GM18873 (cell line): Measurements from ENCODE around the gene MICAL3.

Experiments
- ATAC-seq: cut with Tn5 transposase; IDR thresholded peaks from one replicate; pipeline ENCODE4 v1.9.1; 2021; ENCODE audit warnings: mild to moderate bottlenecking, moderate library complexity, moderate number of reproducible peaks; ENCODE audit not compliant: unreplicated experiment, low FRiP score

MICAL3 gene

GRCh38 chr22:17974703-17975372, 49.5 kb downstream of the MICAL3 start:
- no peak for ATAC-seq

DNA sequence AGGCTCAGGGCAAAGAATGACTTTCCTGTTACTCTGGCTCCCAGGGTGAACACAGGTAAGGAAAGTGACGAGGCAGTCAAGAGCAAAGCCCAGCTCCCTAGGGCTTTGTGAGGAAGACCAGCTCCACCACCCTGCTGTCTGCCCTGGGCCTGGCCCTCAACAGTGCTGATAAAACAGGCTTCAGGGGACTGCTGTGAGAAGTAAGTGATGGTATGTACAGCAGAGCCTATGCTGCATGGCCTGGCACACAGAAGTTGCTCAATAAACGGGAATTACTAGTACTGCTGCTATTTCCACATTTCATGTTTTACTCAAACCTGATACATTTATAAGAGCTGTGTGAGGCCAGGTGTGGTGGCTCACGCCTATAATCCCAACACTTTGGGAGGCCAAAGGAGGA, 50.3 kb downstream of the MICAL3 start:
- ATAC-seq = no peak

DNA sequence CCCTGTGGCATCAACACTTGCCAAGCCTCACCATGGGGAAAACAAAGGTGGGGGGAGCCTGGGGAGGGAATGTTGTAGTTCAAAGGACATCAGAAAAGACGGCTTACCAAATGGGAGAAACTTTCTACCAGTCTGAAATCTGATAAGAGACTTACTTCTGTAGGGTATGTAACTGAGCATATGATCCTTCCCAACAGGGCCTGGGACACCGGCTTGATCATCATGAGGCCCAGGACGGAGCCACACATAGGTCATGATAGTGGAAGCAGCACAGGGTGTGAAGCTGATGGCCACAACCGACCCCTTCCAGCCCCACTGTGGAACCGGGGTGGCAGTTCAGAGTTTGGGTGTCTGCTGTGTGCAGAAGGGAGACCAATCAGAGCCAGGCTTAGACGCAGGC, 51.1 kb downstream of the MICAL3 start:
- ATAC-seq = no peak

DNA sequence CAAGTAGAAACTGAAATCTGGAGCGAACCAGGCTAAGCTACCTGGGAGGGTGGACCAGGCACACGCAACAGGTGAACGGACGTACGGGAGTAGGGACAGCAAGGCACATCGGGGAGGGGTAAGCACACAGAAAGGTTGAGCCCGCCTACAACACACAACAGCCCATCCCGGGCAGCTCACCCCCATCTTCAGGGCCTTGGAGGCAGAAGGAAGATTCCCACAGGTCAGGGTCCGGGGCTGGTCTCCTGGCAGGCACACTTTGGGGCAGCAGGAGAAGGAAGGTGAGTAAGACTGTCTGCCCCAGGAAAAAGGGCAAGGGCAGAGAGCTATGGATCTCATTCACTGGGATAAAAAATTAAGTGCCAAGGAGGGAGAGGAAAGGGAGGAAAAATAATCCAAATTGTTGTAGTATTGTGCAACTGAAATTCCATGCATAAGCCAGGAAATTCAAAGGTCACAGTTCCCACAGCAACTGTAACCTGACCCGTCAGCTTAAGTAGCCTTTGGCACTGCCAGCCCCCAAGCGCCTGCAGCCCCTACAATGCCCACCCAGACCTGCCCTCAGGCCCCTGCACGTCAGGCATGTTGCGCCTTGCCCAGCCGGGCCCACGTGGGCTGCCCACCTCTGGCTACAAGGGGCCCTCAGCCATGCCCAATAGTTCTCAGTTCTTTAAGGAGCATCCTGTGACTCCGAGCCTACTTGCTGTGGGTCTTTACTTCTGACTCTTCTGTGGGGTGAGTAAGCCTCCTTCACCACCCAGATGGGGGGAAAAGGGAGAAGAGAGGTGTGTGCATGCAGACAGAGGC, 51.8 kb downstream of the MICAL3 start:
- no peak for ATAC-seq

DNA sequence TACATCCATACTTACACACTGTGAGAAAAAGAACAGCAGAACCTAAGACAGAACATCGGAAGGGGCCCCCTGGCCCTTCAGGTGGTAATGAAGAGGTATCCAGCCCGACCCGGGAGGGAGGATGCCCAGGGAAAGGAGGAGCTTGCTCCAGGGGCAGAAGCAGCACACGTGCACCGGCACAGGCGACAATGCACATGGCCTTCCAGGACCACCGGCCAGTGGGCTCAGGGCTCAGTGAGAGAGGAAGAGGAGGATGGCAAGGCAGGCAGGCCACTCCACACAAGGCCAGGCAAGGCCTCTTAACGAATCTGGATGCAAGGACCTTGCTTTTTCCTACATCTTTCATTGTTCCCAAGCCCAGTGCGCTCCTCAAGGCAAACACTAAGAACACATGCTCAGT, 52.6 kb downstream of the MICAL3 start:
- ATAC-seq = no peak

- no peak for ATAC-seq
These were observed 54.1 kb downstream of the MICAL3 start for GRCh38 chr22:17970201-17970708.

DNA sequence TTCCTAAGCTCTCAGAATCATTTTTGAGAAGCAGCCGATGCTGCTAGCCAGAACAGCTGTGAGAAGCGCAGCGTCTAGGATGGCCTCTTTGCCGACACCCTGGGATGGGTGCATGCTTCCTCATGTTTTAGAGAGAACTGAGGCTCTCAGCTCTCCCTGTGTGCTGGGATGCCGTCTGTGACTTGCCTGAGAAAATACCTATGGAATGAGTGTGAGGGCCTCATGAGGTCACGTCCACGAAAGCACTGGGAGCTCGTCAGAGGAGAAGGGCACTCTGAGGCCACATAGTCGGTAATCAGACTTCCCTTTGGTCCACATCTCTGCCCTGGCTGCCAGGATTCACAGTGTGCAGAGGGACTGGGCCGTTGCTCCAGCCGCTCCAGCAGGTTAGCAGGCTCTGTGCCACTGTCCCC, 54.7 kb downstream of the MICAL3 start:
- ATAC-seq = no peak

- no peak for ATAC-seq
These were observed 56.2 kb downstream of the MICAL3 start for GRCh38 chr22:17968126-17968525.

DNA sequence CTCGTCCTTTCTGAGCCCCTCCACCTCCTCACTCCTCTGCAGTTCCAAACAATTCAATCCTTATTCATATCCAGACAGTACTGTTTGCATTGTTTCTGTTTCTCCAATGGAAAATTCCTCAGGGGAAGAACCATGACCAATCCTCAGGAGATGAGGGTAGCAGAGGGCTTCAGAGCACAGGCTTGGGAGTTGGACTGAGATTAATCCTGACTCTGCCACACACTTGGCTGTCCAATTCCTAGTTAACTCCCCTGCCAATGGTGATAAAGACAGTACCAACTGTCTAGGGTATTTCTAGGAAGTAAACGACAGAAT, 58.0 kb downstream of the MICAL3 start:
- no peak for ATAC-seq

DNA sequence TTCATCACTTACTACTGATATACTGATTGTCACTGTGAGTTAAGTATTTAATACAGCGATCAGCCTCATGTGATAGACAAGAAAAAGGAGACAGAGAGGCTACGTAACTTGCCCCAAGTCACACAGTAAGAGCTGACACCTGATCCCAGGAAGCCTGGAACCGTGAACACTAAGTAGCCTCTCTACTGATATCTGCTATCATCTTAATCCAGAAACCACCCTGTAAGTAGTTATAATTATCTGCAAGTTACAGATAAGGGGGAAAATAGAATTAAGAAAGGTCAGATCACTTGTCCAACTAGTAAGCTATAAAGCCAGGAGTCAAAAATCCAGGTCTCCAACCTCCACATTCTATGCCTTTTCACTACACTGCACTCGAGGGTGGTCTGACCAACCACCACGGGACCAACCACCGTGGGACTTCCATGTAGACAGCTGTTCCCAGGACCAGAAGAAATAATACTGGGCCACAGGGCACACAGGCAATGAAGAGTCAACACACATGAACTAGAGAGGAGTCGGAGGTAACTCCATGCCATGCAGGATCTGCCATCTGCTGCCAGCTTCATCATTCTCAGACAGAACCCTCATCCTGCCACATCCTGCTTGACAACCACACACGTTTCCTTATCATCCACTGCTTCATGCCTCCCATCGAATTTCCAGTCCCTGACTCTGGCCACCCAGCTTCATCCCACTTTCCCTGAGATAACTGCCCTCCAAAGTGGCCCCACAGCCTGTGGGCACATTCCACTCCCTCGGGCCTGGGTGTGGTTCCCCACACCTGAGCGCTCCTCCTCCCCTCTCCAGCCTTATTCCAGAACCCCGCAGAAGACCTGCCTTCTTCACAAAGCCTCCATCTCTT, 58.6 kb downstream of the MICAL3 start:
- no peak for ATAC-seq

DNA sequence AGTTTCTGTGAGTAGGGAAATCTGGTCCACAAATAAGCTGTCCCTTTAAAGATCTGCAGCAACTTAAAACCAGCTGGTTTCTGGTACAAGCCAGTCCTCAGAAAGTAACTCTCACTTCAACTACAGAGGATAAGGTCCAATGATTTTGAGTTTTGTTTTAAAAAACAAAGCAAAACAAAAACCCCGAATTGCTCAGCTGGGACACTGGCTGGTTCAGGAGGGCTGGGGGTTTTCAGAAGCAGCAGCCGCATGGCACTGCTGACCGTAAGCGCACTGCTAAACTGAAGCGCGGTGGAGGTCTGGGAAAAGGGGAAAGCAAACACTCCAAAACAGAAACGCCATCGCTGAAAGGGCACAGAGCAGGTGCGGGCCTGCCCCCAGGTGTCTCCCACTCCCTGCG, 59.7 kb downstream of the MICAL3 start:
- no peak for ATAC-seq

- ATAC-seq = no peak
These were observed 60.2 kb downstream of the MICAL3 start for GRCh38 chr22:17964156-17964555.

DNA sequence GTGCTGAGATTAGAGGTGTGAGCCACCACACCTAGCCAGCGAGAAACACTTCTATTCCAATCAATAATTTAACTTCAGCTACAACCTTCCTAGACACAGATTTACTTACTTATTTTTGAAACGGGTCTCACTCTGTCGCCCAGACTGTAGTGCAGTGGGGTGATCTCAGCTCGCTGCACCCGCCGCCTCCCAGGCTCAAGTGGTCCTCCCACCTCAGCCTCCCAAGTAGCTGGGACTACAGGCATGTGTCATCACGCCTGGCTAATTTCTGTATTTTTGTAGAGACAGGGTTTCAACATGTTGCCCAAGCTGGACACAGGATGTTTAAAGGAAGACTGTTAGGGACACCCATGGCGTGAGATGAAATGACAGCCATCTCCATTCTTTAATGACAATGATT, 61.3 kb downstream of the MICAL3 start:
- no peak for ATAC-seq

DNA sequence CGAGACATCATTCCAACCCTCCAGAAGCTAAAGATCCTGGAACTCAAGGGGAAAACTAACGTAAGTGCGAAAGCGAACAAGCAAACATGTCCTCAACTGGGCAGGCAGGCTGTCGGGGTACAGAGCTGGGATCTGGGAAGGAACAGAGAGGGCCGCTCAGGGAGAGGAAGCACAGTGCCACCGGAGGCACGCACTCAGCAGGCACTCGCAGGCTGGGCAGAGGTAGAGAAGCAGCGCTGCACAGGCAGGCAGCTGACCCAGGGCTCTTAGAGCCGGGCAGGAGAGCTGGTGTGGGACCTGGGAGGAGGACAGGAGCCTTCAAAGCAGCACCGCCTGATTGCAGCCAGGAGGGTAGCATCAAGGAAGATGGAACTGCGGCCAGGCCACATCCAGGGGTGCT, 62.2 kb downstream of the MICAL3 start:
- no peak for ATAC-seq

DNA sequence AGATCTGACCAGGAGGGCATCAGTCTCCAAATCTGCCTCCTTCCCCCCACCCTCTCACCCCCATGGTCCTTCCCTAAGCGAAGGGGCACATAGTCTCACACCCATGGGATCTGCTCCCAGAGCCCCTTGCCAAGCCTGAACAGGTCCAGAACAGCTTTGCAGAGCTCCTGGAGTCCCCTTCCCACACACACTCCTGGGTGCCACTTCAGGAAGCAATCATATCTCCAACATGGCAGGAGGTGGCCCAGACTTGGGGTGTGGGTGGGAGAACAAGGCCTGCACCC, 63.0 kb downstream of the MICAL3 start:
- ATAC-seq = no peak

DNA sequence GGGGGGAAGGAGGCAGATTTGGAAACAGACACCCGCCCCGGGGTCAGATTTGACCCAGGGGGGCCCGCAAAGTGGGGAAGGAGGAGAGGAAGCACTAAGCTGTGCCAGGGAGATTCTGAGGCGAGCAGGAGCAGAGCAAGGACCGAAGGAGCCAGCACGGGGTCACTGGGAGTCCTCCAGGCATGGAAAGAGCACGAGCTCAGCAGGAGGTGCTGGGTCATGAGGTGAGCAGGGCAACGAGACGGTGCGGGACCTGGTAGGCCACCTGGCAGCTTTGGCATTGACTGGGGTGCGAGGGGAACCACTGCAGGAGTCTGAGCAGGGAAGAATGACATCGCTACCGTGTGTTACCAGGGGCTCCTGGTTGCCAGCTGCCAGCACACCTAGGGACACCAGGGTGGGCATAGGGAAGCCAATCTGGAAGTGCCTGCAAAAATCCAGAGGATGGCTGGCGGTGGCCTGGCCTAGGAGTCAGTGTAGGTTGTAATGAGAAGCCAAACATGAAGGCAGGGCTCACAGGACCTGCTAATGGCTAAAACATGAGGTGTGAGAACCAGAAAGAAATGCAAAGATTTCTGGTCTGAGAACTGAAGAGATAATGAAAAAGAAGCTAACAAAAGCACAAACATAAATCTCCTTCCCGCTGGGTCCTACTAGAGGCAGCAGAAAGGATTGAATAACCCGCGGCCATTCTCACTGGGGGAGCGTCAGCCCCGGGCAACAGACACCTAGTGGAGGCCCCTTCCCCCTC, 63.5 kb downstream of the MICAL3 start:
- no peak for ATAC-seq

GRCh38 chr22:17960011-17960410, 64.3 kb downstream of the MICAL3 start:
- no peak for ATAC-seq

DNA sequence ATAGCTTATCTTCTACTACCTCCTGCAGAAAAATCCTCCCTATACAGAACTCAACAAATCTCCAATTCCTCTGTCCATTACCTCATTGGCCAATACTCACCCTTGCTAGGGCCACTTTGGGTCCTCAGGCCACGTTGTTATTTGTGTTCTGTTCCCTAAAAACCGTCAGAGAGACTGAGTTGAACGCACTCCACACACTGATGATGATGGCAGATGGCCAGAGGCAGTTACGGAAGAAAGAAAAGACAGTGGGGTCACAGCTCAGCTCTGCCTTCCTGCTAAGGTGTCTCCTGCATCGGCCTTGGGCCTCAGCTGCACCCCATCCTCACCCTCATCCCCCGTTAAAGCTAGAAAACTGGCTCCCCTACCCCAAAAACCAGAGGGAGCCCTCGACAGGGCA, 66.2 kb downstream of the MICAL3 start:
- no peak for ATAC-seq

DNA sequence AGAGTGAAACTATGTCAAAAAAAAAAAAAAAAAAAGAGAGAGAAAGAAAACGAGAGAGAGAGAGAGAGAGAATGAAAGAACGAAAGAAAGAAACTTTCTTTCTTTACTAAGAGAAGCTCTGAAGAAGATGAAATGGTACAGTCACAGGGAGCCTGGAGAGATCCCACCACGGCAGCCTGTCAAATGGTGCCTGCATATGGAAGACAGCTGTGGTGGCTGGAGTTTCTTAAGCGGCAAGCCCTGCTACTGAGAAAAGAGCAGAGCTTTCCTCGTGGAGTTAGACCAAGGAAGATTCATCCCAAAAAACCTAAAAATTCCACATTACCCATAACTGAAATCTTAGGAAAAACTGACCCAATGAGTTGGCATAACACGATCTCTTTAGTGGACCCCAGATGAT, 66.7 kb downstream of the MICAL3 start:
- ATAC-seq = no peak

DNA sequence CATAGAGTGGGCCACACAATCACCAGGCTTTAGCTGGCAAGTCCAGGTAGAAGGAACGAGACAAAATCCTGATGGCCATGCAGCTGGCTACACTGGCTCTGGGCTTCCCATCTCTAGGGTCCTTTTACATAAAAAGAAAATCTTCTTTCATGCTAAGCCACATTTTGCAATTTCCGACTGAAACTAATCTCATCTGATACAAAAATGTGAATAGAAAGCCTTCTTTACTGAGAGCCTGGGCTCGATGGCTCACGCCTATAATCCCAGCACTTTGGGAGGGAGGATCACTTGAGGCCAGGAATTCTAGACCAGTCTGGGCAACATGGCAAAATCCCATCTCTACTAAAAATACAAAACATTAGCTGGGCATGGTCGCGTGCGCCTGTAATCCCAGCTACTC, 67.2 kb downstream of the MICAL3 start:
- ATAC-seq = no peak

GRCh38 chr22:17956630-17957029, 67.7 kb downstream of the MICAL3 start:
- ATAC-seq = no peak
